OCI-LY3 (cell line): ENCODE data around the gene TAX1BP1.
A peak's percentile ranks its signal among the peaks of the same experiment; 100 is the strongest.

Experiments used
- H2AFZ ChIP-seq: fragments of 200-600, 300-600 bp; shearing (Covaris generic); 2 replicates; pipeline ENCODE4 v1.6.0; 2014; ENCODE audit warnings: antibody characterized with exemption, low read depth, low read length
- H3K27ac ChIP-seq: fragments of 200-600, 300-600 bp; sonication (generic); 2 replicates; pipeline ENCODE4 v1.5.1; 2014; ENCODE audit warnings: mild to moderate bottlenecking, low read length, moderate library complexity, mixed read lengths
- H3K27me3 ChIP-seq: fragments of 200-600, 300-600 bp; sonication (generic); 2 replicates; pipeline ENCODE4 v1.6.1; 2014; ENCODE audit warnings: low read depth, low read length, mixed read lengths
- H3K36me3 ChIP-seq: fragments of 200-600, 300-600 bp; sonication (generic); replicated peaks from 2 replicates; pipeline ENCODE3; 2014; ENCODE audit warnings: low read depth, low read length, mixed read lengths
- H3K4me1 ChIP-seq: fragments of 300-600, 200-600 bp; sonication (generic); 2 replicates; pipeline ENCODE4 v1.6.1; 2014; ENCODE audit warnings: low read length, mixed read lengths
- H3K4me2 ChIP-seq: fragments of 200-600, 300-600 bp; sonication (generic); 2 replicates; pipeline ENCODE4 v1.6.1; 2014; ENCODE audit warnings: low read length, mixed read lengths
- H3K4me3 ChIP-seq: fragments of 300-600, 200-600 bp; sonication (generic); 2 replicates; pipeline ENCODE4 v1.5.1; 2014; ENCODE audit warnings: antibody characterized with exemption, mild to moderate bottlenecking, low read length, moderate library complexity
- H3K79me2 ChIP-seq: fragments of 300-600, 200-600 bp; shearing (Covaris generic); 2 replicates; pipeline ENCODE4 v1.6.1; 2014; ENCODE audit warnings: mild to moderate bottlenecking, low read length, mixed read lengths
- H3K9ac ChIP-seq: fragments of 300-600, 200-600 bp; shearing (Covaris generic); 2 replicates; pipeline ENCODE4 v1.6.0; 2014; ENCODE audit warnings: mild to moderate bottlenecking, low read length, moderate library complexity
- H3K9me3 ChIP-seq: fragments of 200-600, 300-600 bp; shearing (Covaris generic); 2 replicates; pipeline ENCODE4 v1.6.1; 2014; ENCODE audit warnings: low read length, mixed read lengths; ENCODE audit not compliant: insufficient read depth
- H4K20me1 ChIP-seq: fragments of 200-600, 300-600 bp; sonication (generic); 2 replicates; pipeline ENCODE4 v1.6.1; 2016; ENCODE audit warnings: low read length, mixed read lengths; ENCODE audit not compliant: insufficient read depth
- EZH2phosphoT487 ChIP-seq: fragments of 200-600 bp; shearing (Covaris generic); IDR thresholded peaks from 2 replicates; pipeline ENCODE4 v1.6.1; 2018; ENCODE audit warnings: antibody characterized with exemption, mixed run types, low read depth
- TF ChIP-seq, protein P1 (sequence below): fragments of 200-600, 300-600 bp; sonication (generic); IDR thresholded peaks from 2 replicates; pipeline ENCODE4 v1.5.1; 2014; ENCODE audit warnings: antibody characterized with exemption, low read length, low read depth

The TAX1BP1 gene

DNA sequence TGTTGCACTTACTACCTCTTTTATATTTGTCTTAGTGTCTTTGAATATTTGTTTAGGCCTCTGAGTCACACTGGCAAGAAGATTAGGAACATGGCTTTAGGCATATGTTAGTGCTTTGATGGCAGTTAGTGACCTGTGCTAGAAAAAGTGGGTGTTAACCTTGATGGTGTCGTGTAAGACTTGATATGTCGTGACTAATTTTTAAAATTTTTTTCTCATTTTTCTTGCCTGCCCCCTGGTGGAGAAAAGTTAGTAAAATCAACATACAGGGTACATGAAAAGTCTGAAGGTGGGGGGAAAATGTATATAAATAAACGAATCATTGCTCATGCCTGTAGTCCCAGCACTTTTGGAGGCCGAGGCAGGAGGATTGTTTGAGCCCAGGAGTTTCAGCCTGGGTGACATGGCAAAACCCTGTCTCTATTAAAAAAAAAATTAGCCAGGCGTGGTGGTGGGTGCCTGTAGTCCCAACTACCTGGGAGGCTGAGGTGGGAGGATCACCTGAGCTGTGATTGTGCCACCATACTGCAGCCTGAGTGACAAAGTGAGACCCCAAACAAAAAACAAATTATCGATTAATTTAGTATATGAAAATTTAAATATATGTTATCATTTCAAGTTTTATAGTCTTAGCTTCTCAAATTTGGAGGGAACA, 44.6 kb downstream of the TAX1BP1 start:
- H3K4me2 ChIP-seq, result no peak overlapping the region

DNA sequence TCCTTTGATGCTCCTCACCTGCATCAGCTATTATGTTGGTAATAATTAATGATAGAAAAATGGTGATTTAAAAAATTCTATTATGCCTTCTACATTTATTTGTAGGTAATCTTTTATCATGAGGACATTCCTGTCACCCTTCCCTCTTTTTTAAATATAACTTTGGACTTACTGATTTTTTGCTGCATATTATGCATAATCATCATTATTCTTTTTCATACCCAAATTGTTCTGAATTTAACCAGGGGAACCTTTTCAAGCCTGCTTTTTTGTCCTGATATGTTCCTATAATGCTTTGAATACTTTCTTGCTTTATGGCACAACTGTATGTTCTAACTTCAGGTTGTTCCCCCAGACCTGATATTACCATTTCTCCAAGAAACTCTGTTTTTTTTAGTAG, 48.5 kb downstream of the TAX1BP1 start:
- no peaks in the 10 kb centered on the region for H4K20me1 ChIP-seq
- no peaks in the 10 kb centered on the region for H3K27me3 ChIP-seq
- no peak overlapping the region for H3K4me3 ChIP-seq
- no peaks in the 10 kb centered on the region for H3K36me3 ChIP-seq
- H3K4me2 ChIP-seq, result no peak overlapping the region
- H3K9me3 ChIP-seq, result no peaks in the 10 kb centered on the region
- H3K79me2 ChIP-seq, result no peaks in the 10 kb centered on the region
- H3K9ac ChIP-seq, result no peak overlapping the region
- no peak for TF ChIP-seq EZH2phosphoT487
- TF ChIP-seq, protein P1, sequence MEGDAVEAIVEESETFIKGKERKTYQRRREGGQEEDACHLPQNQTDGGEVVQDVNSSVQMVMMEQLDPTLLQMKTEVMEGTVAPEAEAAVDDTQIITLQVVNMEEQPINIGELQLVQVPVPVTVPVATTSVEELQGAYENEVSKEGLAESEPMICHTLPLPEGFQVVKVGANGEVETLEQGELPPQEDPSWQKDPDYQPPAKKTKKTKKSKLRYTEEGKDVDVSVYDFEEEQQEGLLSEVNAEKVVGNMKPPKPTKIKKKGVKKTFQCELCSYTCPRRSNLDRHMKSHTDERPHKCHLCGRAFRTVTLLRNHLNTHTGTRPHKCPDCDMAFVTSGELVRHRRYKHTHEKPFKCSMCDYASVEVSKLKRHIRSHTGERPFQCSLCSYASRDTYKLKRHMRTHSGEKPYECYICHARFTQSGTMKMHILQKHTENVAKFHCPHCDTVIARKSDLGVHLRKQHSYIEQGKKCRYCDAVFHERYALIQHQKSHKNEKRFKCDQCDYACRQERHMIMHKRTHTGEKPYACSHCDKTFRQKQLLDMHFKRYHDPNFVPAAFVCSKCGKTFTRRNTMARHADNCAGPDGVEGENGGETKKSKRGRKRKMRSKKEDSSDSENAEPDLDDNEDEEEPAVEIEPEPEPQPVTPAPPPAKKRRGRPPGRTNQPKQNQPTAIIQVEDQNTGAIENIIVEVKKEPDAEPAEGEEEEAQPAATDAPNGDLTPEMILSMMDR, result no peak
- H3K27ac ChIP-seq, result no peak overlapping the region
- H2AFZ ChIP-seq, result no peak overlapping the region
- no peaks in the 10 kb centered on the region for H3K4me1 ChIP-seq

More for the DNA sequence above, 44.6 kb downstream of the TAX1BP1 start:
- Histone ChIP-seq H3K27me3 (no peaks in the 10 kb centered on the region), H3K9me3 (no peaks in the 10 kb centered on the region), H4K20me1 (no peaks in the 10 kb centered on the region), H2AFZ (no peak overlapping the region), H3K36me3 (no peaks in the 10 kb centered on the region), H3K27ac (no peak overlapping the region), H3K4me1 (no peaks in the 10 kb centered on the region), H3K9ac (no peak overlapping the region), H3K79me2 (no peaks in the 10 kb centered on the region), H3K4me3 (no peak overlapping the region)
- TF ChIP-seq, protein P1, result peak; percentile 61
- TF ChIP-seq EZH2phosphoT487, result no peak

DNA sequence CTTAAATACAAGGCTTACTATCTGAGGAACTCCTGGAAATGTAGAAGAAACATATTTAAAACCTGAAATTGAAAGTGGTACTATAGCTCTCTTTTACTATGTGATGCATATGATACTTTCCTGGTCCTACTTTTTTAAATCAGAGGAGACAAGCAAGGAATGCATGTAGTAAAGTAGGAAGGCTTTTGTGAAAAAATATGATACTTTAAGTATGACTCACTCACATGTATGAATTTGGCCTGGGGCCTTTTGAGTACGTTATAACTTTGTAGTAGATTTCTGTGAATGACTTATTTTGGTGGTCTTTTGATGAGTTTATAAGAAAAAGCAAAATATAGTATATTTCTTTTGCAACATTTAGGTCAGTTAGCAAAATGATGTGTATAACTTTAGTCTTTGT, 53.8 kb downstream of the TAX1BP1 start:
- no peak overlapping the region for H2AFZ ChIP-seq
- H3K79me2 ChIP-seq, result no peaks in the 10 kb centered on the region
- H3K27ac ChIP-seq, result no peak overlapping the region
- no peaks in the 10 kb centered on the region for H3K27me3 ChIP-seq
- no peaks in the 10 kb centered on the region for H4K20me1 ChIP-seq
- TF ChIP-seq EZH2phosphoT487, result no peak
- TF ChIP-seq, protein P1, result no peak
- no peaks in the 10 kb centered on the region for H3K4me1 ChIP-seq
- H3K4me2 ChIP-seq, result no peak overlapping the region
- H3K9ac ChIP-seq, result no peak overlapping the region
- no peaks in the 10 kb centered on the region for H3K36me3 ChIP-seq
- H3K4me3 ChIP-seq, result no peak overlapping the region
- H3K9me3 ChIP-seq, result no peaks in the 10 kb centered on the region

DNA sequence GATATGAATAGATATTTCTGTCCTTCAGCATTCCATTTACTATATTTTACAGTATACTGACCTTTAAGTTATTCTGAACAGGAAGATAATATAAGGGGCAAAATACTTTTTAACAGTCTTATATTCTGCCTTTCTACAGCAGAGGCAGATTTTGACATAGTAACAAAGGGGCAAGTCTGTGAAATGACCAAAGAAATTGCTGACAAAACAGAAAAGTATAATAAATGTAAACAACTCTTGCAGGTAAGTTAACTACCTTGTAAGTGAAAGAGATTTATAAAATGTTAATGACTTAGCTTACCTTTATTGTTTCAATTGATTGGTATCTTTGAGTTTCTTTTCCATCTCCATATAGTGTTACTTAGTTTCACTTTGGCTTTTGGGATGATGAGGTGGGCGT, 56.0 kb downstream of the TAX1BP1 start:
- no peak overlapping the region for H3K9ac ChIP-seq
- H4K20me1 ChIP-seq, result no peaks in the 10 kb centered on the region
- TF ChIP-seq EZH2phosphoT487, result no peak
- TF ChIP-seq, protein P1, result no peak
- H3K4me1 ChIP-seq, result no peaks in the 10 kb centered on the region
- no peaks in the 10 kb centered on the region for H3K27me3 ChIP-seq
- H2AFZ ChIP-seq, result no peak overlapping the region
- H3K79me2 ChIP-seq, result no peaks in the 10 kb centered on the region
- H3K27ac ChIP-seq, result no peak overlapping the region
- H3K4me3 ChIP-seq, result no peak overlapping the region
- no peaks in the 10 kb centered on the region for H3K9me3 ChIP-seq
- no peak overlapping the region for H3K4me2 ChIP-seq
- no peaks in the 10 kb centered on the region for H3K36me3 ChIP-seq
